ENCODE measurements around the gene UNC5A.

The UNC5A gene

DNA sequence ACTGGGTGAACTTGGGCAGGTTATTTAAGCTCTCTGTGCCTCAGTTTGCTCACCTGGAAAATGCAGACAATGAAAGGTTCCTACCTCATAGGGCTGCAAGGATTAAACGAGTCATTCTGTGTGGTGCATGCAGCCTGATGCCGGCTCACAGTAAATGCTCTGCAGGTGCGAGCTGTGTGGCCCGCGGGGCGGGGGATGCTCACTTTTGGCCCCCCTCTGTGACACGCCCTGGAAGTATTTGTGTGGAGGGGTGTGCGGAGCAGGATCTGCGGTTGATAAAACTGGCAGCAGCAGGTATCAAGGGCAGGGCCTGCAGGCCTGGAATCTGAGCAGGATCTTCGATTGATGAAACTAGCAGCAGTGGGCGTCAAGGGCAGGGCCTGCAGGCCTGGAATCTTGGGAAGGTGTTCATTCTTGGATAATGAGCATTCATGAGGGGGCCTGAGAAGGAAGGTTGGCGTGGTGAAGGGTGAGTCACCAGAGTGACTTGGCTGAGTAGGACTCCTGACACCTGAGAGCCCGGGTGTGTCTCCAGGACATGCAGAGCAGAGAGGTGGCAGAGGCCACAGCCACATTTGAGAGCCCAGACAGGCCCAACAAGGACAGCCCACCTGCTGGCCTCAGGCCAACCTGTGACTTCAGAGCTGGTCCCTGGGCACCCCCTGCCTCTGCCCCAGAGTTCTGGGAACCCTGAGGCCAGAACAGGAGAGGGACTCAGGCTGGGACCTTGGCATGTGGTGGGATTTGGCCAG is 11.9 kb downstream of the UNC5A start:
- DNase-seq: no peak

DNA sequence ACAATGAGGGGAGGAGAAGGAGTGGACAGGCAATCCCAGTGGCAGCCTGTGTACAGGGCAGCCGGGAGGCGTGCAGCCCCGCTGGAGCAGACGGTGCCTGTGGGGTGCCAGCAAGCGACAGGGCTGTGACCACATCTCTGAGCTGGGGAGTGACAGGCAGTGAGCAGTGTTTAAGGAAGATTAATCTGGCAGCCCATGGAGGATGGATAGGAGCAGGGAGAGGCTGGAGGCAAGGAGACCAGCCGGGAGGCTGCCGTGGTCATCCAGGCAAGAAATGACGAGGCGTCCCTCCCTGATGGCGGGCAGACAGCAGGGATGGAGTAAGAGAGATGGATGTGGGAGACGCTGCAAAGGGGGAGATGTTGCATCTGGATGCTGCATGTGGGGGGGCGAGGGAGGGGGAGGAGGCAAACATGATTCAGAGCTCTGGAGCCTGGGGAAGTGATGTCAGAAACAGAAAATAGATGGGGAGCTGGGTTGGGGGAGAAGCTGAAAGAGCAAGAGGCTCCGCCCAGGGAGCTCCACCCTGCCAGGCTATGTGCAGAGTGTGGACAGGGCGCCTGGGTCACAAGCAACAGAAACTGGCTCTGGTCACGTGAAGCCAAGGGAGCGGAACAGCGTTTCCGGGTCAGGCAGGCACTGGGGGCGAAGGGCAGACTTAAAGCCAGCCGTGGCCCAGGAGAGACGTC is 12.6 kb downstream of the UNC5A start:
- DNase-seq: no peak

DNA sequence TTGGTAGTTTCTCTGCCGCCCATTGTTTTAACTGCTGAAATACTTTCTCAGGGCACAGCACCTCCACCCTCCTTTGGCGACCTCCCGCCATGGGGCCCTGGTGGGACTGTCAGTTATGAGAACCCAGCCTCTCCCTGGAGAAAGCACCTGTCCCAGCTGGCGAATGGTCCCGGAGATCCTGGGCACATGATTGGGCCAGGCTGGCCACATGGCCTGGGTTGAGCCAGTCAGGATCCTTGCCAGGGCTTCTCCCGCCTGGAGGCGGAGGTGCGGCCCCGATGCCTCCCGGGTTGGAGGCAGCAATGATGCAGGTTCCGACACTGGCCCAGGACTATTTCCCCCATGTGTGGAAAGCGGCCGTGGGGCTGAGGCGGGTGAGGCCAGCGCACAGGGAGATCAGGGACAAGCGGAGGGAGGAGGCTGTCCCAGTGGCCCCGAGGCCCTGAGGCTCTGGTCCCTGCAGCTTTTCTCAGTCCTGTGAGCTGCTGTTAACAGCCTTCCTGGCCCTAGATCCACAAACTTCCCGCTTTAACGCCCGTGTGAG is 13.6 kb downstream of the UNC5A start:
- no peak for DNase-seq

DNA sequence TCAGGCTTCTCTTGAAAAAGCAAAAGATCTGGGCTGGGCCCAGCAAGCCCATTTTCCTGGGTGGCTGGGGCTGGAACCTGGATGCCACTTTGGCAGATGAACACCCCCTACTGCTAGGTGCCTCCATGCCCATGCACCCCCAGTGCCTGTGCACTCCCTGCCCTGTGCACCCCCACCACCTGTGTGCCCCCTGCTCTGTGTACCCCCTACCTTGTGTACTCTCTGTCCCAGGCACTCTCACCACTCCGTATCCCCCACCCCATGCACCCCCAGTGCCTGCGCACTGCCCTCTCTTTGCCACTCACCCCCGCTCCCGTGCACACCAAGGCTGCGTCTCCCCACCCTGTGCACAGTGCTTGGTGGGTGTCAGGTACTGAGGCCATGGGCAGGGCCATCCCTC is 14.2 kb downstream of the UNC5A start:
- no peak for DNase-seq

DNA sequence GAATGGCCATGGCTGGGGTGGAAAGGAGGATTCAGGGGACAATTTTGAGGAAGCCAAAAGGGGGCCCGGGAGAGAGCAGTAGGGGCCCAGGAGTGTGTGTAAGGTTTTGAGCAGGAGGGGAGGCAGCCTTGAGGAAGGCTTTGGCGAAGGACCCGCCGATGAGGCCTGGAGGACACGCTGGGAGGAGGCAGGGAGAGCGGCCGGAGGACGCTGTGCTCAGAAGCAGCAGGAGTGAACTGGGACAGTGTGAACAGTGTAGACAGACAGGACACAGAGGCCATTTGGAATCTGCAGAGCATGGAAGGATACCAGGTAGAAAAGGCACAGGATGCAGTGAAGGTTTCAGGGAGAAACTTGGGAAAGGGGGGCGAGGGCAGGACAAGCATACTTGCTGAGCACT is 14.9 kb downstream of the UNC5A start:
- no peak for DNase-seq

DNA sequence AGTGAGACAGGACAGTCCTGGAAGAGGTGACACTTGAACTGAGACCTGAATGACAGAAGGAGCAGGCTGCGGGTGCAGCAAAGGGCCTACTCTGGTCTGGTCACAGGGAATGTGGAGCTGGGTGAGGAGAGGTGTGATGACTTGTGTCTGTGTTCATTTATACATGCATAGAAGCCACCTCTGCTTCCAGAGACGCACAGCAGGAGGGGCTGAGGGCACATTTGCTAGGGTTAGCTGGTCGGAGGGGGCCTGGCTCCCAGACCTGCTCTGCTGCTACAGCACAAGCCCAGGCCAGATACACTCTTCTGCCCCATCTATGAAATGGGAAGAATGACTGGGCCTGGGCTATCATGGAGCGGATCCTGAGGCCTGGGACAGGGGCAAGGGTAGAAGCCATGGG is 15.6 kb downstream of the UNC5A start:
- DNase-seq: no peak

DNA sequence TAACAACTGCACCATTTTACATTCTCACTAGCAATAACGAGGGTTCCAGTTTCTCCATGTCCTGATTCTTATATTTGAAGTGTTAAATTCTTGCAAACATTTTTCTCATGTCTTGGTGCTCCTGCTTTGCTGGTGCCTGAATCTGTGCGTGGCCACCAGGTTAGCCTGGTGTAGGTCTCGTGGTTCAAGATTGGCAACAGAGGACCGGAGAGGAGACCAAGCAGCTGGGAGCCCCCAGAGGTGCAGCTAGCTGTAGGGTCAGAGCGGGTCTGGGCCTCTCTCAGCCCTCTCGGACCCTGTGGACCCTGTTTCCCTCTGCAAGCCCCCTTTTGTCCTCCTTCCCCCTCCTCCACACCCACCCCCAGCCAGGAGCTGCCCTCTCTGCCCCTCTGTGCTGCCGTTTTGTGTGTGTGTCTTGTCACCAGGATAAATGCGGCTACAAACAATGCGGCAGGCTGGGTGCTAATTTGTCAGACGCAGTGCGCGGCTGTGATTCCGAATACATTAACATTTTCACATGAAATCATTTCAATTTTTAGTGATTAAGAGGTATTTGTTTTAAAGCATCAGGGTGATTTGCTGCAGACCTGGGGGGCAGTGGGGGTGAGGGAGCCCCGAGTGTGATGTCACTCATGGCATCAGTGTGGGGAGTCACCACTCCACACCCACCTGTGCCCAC is 17.5 kb downstream of the UNC5A start:
- no peak for DNase-seq

DNA sequence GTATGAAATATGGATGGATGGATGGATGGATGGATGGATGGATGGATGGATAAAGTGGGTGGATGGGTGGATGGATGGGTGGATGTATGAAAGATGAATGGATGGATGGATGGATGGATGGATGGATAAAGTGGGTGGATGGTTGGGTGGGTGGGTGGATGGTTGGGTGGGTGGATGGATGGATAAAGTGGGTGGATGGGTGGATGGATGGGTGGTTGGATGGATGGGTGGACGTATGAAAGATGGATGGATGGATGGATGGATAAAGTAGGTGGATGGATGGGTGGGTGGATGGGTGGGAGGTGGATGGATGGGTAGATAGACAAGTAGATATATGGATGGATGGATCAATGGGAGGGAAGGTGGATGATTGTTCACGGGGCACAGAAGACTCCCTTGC is 19.0 kb downstream of the UNC5A start:
- DNase-seq: no peak

DNA sequence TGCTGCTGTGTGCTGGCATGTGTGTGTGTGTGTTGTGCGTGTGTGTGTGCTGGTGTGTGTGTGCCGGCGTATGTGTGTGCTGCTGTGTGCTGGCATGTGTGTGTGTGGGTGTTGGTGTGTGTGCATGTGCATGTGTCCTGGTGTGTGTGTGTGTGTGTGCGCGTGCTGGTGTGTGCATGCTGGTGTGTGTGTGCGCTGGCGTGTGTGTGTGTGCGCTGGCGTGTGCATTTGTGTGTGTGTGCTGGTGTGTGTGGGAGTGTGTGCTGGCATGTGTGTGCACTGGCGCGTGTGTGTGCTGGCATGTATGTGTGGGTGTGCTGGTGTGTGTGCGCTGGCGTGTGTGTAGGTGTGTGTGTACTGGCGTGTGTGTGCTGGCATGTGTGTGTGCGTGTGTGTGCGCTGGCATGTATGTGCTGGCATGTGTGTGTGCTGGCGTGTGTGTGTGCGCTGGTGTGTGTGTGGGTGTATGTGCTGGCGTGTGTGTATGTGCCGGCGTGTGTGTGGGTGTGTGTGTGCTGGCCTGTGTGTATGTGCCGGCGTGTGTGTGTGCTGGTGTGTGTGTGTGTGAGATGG is 20.1 kb downstream of the UNC5A start:
- DNase-seq: no peak

DNA sequence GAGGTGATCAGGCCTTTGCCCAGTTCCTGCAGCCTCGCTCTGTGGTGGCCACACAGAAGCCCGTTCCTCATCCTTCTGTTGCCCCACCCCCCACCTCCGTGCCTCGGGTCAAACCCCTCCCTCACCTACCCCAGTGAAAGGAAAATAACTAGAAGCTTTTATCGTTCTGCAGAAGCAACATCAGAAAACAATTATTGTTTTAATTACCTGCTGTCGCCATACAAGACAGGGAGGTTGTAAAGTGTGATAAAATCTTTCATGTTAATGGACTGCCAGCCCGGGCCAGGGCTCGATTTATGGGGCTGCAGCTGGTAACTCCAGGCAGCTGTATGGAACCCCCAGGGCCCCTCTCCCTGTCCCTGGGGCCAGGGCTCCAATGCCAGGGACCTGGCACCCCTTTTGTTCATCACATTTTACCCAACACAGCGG is 20.6 kb downstream of the UNC5A start:
- no peak for DNase-seq

DNA sequence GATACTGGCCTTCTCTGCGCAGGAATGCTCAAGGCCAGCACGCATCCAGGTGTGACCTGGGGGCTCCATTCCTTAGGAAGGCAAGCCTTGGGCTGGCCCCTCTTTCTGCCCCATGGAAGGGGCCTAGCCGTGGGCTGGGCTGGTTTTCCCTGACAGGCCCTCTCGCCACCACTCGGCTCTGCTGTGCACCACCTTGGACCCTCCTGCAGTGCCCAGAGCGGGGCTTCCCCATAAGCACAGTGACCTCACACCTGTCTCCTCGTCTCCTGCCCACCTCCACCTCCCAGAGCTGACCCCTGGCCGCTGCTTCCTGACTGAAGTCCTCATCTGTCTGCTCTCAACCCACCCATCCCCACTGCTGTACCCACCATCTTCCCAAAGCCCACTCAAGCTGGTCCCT is 21.1 kb downstream of the UNC5A start:
- no peak for DNase-seq

DNA sequence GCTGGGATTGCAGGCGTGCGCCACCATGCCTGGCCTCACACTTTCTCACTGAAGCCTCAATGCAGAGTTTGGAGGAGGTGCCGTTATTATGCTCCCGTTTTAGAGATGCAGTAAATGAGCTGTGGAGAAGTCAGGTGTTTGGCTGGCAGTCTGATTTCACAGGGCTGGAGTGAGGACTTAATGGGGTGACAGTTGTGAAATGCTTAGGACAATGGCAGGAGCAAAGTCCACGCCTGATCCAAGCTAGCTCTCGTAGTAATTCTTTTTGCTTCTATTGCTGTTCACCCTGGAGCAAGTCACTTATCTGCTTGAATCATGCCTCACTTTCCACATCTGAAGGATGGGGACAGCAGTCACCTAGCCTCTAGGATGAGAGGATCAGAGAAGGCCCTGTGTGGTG is 21.8 kb downstream of the UNC5A start:
- no peak for DNase-seq

DNA sequence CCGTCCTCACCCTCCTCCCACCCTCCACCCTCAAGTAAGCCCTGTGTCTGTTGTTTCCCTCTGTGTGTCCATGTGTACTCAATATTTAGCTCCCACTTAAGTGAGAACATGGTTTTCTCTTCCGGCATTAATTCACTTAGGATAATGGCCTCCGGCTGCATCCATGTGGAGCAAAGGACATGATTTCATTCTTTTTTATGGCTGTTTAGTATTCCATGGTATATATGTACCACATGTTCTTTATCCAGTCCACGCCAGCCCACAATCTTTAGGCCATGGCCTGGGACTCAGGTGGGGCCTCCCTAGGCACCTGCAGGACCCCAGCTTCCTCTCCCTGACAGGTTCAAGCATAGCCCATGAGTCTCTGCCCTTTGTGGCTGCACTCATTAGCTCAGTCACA is 22.9 kb downstream of the UNC5A start:
- no peak for DNase-seq

DNA sequence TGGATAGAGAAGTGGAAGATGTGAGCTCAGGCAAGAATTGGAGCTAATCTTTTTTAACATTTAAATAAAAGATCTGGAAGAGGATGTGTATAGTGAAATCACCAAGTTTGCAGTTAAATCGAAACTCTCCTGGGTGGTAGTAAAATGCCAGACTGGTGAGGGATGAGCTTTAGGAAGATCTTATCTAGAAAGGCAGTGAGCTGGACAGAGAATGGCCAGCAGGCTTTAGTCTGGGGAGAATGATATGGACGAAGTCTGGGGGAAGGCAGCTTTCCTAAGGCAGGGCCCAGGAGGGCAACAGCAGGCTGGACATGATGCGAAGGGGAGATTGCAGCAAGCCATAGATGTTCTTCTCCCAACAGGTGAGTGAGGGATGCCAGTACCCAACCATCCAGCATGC is 25.6 kb downstream of the UNC5A start:
- no peak for DNase-seq

DNA sequence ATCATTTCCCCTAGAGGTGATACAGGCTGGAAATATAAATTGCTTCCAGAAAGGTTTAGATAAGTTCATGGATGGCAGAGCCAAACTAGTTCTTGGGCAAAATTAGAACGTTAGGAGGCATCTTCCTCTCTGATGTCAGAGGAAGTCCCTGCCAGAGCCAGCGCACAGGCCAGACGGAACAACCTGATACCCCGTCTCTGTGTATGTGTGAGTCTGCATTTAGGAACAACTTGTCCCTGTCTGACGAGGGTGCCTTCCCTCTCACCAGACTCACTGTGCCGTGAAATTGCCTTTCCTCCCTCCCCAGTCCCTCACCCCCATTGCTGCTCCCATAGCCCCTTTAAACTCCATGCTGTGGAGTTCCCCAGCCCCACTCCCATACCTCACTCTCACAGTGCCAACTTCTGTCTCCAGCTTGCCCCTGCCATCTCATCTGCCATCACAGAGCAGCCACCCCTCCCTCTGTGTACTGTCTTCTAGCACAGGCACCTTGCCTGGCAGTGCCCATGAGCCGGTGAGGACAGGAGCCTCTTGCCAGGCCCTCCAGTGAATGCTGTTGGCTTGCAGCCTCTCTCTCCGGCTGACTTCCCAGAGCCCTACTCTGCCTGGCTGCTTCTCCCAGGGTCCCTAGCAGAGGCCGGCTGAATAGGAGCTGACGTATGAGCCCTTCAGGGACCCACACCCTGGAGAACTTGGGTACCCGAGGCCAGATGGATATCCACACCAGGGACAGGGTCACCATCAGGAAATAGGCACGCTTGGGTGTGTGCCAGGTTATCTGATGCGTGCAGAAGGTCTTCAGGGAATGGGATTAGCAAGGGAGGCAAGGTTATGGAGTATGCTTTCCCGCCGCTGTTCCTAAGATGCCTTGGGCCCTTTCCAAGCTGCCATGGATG is 26.7 kb downstream of the UNC5A start:
- no peak for DNase-seq

DNA sequence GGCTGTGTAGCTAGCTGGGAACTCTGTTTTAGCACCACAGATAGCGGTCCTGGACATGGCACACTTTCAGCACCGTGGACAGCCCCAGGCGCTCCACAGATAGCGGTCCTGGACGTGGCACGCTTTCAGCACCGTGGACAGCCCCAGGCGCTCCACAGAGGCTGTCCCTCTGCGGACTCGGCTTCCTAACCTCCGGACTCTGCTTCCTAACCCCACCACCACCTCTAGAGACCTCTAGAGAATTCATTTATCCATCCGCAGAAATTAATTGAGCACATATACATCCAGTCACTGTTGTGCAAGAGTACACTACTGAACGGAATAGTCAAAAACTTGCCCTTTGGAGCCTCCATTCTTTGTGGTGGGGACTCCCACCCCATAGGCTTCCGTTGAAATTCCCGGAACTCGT is 27.4 kb downstream of the UNC5A start:
- DNase-seq: peak; percentile 68

DNA sequence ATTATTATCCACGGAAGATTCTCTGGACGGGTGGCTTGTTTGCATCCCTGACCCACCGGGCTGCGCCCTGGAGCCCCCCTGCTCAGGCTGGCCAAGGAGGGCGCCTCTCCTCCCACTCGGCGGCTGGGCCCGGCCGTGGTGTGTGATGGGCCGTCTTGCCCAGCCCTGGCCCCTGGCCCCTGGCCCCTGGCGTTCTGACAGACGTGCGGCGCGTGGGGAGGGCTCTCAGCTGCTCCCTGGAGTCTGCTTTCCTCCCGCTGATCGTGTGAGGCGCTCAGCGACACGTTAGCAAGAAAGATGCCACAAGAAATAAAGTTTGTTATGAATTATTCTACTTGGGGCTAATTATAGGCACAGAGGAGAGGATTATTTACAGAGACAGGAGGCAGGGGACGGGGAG is 33.3 kb downstream of the UNC5A start:
- DNase-seq: no peak

DNA sequence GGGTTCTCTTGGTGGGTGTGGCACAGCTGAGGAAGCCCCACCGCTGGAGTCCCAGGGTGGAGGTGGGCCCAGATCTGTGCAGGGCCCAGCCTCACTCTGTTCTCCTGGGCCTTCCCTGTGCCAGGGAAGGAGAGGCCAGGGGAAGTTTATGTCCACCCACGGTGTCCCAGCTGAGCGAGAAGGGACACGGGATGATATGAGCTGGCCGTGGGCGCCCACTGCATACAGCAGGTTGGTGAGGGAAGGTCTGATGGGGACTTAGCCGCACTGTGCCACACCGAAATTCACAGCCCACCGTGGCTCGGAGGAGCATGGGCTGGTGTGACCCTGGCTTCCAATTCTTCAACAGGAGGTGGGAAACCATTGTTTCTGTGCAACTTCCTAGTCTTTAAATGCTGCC is 33.9 kb downstream of the UNC5A start:
- DNase-seq: no peak

DNA sequence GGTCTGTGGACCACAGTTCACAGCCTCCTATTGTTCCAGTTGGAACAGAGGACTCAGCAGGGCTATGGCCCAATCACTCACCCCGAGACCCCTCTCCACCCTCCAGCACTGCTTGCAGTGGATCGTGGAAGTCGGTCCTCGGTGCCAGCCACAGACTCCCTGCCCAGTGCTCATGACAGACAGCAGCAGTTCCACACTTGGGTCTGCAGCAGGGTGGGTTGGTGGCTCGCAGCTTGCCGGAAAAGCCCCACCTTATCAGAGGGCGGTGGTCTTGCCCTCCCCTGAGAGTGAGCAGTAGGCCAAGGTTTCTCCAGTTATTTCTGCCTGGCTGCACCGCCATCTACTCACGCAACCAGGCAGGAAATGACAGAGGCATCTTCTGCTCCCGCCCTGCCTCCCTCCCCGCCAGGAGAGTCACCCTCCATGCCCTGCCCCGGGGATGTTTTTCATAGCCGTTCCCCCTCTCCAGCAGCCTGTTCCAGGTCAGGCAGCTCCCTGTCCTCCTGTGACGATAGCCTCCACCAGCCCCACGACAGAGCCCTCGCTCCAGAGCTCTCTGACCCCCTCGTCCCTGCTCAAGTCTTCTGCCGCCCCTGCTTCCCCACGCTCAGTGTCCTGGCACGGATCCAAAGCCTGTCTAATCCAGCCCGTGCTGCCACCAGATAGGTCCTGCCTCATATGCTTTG is 34.5 kb downstream of the UNC5A start:
- no peak for DNase-seq

DNA sequence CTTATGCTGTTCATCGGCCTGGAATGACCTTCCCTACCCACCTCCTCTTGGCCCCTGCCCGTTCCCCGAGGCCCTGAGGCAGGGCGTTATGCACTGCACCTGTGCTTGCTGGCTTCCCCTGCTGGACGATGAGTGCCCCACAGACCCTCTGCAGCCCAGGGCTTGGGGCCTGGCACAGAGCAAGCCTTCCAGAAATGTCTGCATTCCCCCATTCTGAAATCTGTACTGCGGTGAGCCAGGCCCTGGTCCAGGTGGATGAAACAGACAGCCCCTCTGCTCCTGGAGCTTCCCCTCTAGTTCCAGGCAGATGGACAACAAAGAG is 35.0 kb downstream of the UNC5A start:
- no peak for DNase-seq

DNA sequence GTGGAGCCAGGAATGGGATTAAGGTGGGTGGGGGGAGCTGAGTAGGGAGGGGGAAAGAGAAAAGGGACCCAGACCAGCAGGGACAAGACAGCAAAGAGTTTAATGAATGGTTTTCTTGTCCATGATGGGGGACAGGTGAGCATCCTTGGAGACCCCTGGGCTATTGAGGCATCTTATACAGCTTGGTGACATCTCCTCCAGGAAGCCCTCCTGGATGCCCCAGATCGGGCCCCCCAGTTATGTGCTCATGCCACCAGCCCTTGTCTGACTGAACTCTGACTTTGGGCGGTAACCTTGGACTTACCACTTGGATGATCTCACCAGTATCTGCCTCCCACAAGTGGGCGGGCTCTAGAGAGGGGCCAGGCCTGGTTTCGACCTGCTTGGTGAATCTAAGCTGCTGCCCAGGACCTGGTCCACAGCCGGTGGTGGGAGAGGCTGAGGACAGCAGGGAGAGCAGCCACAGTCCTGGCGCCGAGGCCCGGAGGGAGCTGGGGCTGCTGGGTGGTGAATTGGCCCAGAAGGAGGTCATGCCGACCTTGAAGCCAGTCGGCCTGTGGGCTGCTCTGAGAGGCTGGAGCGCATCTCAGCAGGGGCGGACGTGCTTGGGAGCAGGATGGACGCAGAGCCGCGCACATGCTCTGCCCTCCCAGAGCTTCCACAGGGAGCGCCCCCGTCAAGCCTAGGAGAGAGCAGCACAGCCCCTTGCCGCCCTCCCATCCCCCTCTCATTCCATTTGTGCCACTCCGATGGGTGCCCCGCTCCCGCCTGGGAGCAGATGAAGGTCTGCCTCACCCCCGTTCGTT is 36.2 kb downstream of the UNC5A start:
- no peak for DNase-seq

Measured in activated CD4-positive, alpha-beta T cell treated with anti-CD3 and anti-CD28 coated beads, Interleukin-2, amount 50 U/mL, for 16 hours (primary cell).